Measurements from ENCODE around the gene HMGCLL1. TPM values are rescaled to one million over a fixed set of nuclear protein-coding genes. Genes with fewer than 3 reads are reported as not detected.

The HMGCLL1 gene
- total RNA-seq, 2 donors from 2014 or later: 3.0 to 5.7 TPM

GRCh38 chr6:55433446-55434130 lies 145.4 kb downstream of the HMGCLL1 start:
- H3K4me1 ChIP-seq (replicated peaks): no peaks in the 10 kb centered on the region
- no peak overlapping the region for H3K4me3 ChIP-seq
- DNase-seq (ENCODE audit: low spot score): no peak
- no peak overlapping the region for H3K27ac ChIP-seq
- intact Hi-C loops (cut with DNase I): no loop called here
- H3K9me3 ChIP-seq: no peaks in the 10 kb centered on the region
- no peak for TF ChIP-seq POLR2A (IDR thresholded peaks at IDR 0.05)
- TF ChIP-seq POLR2AphosphoS5 (IDR thresholded peaks at IDR 0.05): no peak
- TF ChIP-seq, protein P1, sequence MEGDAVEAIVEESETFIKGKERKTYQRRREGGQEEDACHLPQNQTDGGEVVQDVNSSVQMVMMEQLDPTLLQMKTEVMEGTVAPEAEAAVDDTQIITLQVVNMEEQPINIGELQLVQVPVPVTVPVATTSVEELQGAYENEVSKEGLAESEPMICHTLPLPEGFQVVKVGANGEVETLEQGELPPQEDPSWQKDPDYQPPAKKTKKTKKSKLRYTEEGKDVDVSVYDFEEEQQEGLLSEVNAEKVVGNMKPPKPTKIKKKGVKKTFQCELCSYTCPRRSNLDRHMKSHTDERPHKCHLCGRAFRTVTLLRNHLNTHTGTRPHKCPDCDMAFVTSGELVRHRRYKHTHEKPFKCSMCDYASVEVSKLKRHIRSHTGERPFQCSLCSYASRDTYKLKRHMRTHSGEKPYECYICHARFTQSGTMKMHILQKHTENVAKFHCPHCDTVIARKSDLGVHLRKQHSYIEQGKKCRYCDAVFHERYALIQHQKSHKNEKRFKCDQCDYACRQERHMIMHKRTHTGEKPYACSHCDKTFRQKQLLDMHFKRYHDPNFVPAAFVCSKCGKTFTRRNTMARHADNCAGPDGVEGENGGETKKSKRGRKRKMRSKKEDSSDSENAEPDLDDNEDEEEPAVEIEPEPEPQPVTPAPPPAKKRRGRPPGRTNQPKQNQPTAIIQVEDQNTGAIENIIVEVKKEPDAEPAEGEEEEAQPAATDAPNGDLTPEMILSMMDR (IDR thresholded peaks at IDR 0.05): no peak
- WGBS: 78% methylated on average over 2 of the region's 2 CpGs
- no peaks in the 10 kb centered on the region for H3K27me3 ChIP-seq (replicated peaks; ENCODE audit: insufficient read depth)
- H3K36me3 ChIP-seq: no peaks in the 10 kb centered on the region

DNA sequence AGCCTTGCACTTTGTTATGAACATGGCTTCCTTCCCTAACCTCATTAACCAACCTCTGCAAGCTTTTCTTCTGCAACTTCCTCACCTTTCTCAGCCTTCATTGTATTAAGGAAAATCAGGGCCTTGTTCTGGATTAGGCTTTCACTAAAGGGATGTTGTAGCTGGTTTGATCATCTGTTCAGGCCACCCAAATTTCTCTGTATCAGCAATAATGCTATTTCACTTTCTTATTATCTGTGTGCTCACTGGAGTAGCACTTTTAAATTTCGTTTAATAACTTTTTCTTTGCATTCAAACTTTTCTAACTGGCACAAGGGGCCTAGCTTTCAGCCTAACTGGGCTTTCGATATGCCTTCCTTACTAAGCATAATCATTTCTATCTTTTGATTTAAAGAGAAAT lies 155.1 kb downstream of the HMGCLL1 start:
- intact Hi-C loops (cut with DNase I): no loop called here

GRCh38 chr6:55410674-55411073 lies 168.3 kb downstream of the HMGCLL1 start:
- Histone ChIP-seq H3K4me3 (no peak overlapping the region), H3K27ac (no peak overlapping the region), H3K27me3 (replicated peaks; ENCODE audit: insufficient read depth) (no peaks in the 10 kb centered on the region), H3K36me3 (no peaks in the 10 kb centered on the region), H3K9me3 (no peaks in the 10 kb centered on the region), H3K4me1 (replicated peaks) (no peaks in the 10 kb centered on the region)
- intact Hi-C loops (cut with DNase I): no loop called here
- no peak for DNase-seq (ENCODE audit: low spot score)
- TF ChIP-seq POLR2AphosphoS5 (IDR thresholded peaks at IDR 0.05): no peak
- TF ChIP-seq POLR2A (IDR thresholded peaks at IDR 0.05): no peak
- TF ChIP-seq, protein P1 (IDR thresholded peaks at IDR 0.05): no peak

More for the DNA sequence above, 155.1 kb downstream of the HMGCLL1 start:
- Histone ChIP-seq H3K9me3 (no peaks in the 10 kb centered on the region), H3K36me3 (no peaks in the 10 kb centered on the region), H3K27me3 (replicated peaks; ENCODE audit: insufficient read depth) (no peaks in the 10 kb centered on the region), H3K27ac (no peak overlapping the region), H3K4me1 (replicated peaks) (no peaks in the 10 kb centered on the region), H3K4me3 (no peak overlapping the region)
- no peak for DNase-seq (ENCODE audit: low spot score)
- WGBS: 85% methylated on average over 2 of the region's 2 CpGs
- TF ChIP-seq POLR2A (IDR thresholded peaks at IDR 0.05): no peak
- TF ChIP-seq POLR2AphosphoS5 (IDR thresholded peaks at IDR 0.05): no peak
- TF ChIP-seq, protein P1 (IDR thresholded peaks at IDR 0.05): no peak

- 54% methylated on average over 7 of the region's 7 CpGs for WGBS
- TF ChIP-seq POLR2AphosphoS5 (IDR thresholded peaks at IDR 0.05) (no peak), POLR2A (IDR thresholded peaks at IDR 0.05) (no peak)
- H3K27ac ChIP-seq: no peak overlapping the region
- no peak overlapping the region for H3K4me3 ChIP-seq
- no peaks in the 10 kb centered on the region for H3K4me1 ChIP-seq (replicated peaks)
- H3K27me3 ChIP-seq (replicated peaks; ENCODE audit: insufficient read depth): no peaks in the 10 kb centered on the region
- H3K36me3 ChIP-seq: no peaks in the 10 kb centered on the region
- no peaks in the 10 kb centered on the region for H3K9me3 ChIP-seq
- intact Hi-C loops (cut with DNase I): no loop called here
- no peak for DNase-seq (ENCODE audit: low spot score)
Observed at GRCh38 chr6:55405474-55406235, 173.3 kb downstream of the HMGCLL1 start.

GRCh38 chr6:55399351-55399750 lies 179.6 kb downstream of the HMGCLL1 start:
- 13% methylated on average over 1 of the region's 1 CpG for WGBS

More at GRCh38 chr6:55399351-55399750, 179.6 kb downstream of the HMGCLL1 start:
- Histone ChIP-seq H3K9me3 (no peaks in the 10 kb centered on the region), H3K36me3 (no peaks in the 10 kb centered on the region), H3K4me3 (no peak overlapping the region), H3K27me3 (replicated peaks; ENCODE audit: insufficient read depth) (no peaks in the 10 kb centered on the region), H3K4me1 (replicated peaks) (no peaks in the 10 kb centered on the region), H3K27ac (no peak overlapping the region)
- intact Hi-C loops (cut with DNase I): no loop called here
- no peak for DNase-seq (ENCODE audit: low spot score)
- TF ChIP-seq POLR2A (IDR thresholded peaks at IDR 0.05): no peak
- TF ChIP-seq, protein P1 (IDR thresholded peaks at IDR 0.05): no peak
- no peak for TF ChIP-seq POLR2AphosphoS5 (IDR thresholded peaks at IDR 0.05)

Data from prostate gland (tissue), 2 donors.